ENCODE measurements around the gene OXCT1.
A peak's percentile ranks its signal among the peaks of the same experiment; 100 is the strongest.

OXCT1 gene

GRCh38 chr5:41707853-41708603 is 162.2 kb downstream of the OXCT1 start:
- peak; percentile 51 for DNase-seq

DNA sequence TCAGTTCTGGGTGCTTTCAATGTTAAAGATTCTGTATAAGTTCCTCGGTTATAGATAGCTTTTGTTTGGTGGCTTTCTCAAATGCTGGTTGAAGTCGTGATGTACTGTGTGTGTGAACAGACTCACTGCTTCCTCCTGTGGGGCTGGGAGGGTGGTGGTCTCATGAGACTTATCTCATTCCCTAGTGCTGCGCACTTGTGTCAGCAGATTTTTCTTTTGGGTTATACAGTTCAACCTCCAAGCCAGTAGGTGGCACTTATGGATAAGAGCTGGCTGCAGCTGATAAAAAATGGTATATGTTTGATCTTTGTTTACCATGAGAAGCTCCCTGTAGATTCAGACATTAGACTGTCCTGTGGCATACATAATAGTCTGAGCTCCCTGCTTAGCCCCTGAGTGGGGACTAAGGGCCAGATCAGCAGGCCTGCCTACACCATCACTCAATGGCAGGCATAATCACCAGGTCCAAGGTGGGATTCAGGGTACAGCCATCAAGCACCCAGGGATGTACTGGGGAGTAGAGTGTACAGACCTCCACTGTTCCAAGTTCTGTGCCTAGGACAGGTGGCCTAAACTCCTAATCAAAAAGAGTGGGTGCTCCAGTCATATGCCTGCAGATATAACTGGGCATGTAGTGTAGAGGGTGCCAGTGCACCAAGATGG is 174.2 kb downstream of the OXCT1 start:
- no peak for DNase-seq

GRCh38 chr5:41686767-41687166 is 183.5 kb downstream of the OXCT1 start:
- DNase-seq: no peak

DNA sequence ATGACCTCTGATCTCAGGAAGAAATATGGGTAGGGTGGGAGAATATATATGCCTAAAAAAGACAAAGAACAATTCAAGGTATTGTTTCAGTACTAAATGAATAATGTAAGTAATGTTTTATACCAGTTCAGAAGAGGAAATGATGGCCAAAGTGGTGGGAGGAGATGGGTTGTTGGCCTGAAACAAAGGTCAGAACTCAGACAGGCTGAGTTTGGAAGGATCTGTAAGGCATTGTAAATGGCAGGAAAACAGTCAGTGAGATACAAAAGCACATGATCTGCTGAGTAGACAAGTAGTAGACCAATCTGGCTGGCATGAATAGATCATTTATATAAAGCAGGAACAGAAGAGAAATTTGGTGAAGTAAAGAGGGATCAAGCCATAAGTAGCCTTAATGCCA is 184.0 kb downstream of the OXCT1 start:
- no peak for DNase-seq

DNA sequence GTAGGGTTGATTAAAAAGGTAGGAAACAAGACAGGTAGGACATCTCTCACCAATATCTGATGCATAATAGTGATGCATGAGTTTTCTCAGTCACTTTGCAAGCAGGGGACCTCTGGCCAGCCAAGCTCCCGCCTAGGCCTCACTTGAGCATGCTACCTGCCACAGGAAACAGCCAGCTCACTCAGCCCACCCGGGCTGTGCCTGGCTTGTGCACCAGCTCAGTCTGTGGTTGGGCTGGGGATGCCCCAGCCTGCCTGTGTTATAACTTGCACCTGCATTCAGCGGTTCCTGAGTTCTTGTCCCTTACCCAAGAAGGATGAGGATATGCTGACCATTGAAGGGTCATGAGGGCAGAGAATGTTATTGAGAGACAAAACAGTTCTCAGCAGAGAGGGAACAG is 187.0 kb downstream of the OXCT1 start:
- no peak for DNase-seq

DNA sequence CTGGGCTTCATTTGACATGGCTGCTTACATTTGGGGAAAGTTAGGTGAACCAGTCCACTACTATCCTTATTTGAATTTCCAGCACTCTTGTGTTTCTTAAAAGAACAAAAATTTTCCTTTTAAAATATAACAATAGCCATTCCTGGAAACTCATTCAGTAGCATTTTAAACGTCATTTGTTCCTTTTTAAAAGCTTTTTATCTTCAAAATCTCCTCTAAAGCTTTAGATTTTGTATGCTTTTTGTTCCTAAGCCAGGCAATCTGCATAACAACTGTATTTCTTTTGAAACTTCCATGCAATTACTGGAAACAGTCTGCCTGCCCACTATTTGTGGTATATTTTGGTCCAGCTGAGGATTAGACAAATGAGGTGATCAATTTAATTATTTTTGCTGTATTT is 187.6 kb downstream of the OXCT1 start:
- DNase-seq: no peak

- DNase-seq: no peak
These were observed 188.4 kb downstream of the OXCT1 start for GRCh38 chr5:41681840-41682239.

Data from RPMI8226 (cell line).